Lung (tissue), 12 donors: ENCODE data around the gene LIPC. TPM values are rescaled to one million over a fixed set of nuclear protein-coding genes. Genes with fewer than 3 reads are reported as not detected.

Experiments used
- ATAC-seq: fragments of 200-7000 bp; cut with Tn5 transposase; one replicate; pipeline ENCODE4 v1.9.1; 2020; ENCODE audit warnings: moderate number of reproducible peaks; ENCODE audit not compliant: insufficient read depth, low FRiP score
- DNase-seq, 3 donors: peaks; one replicate each; pipeline ENCODE4 v3.0.0-alpha.2; 2013 to 2017
- H3K27ac ChIP-seq, 2 donors: one replicate each; pipeline ENCODE4 v1.5.1; 2013; ENCODE audit warnings: mild to moderate bottlenecking in 2 of 2, moderate library complexity in 2 of 2, control low read depth in 1 of 2, inconsistent platforms in 1 of 2, low read depth in 1 of 2, low read length in 1 of 2
- H3K27me3 ChIP-seq, 3 donors: one replicate each; pipeline ENCODE4 v1.5.1; 2013; ENCODE audit warnings: low read length in 2 of 3; ENCODE audit not compliant: control insufficient read depth in 3 of 3, insufficient read depth in 3 of 3
- H3K36me3 ChIP-seq, 4 donors: one replicate each; pipeline ENCODE4 v1.5.1; 2013; ENCODE audit warnings: low read length in 4 of 4, mild to moderate bottlenecking in 1 of 4, moderate library complexity in 1 of 4; ENCODE audit not compliant: control insufficient read depth in 4 of 4, insufficient read depth in 4 of 4
- H3K4me1 ChIP-seq, 5 donors: one replicate each; pipeline ENCODE4 v1.5.1; 2013; ENCODE audit warnings: low read length in 5 of 5, mild to moderate bottlenecking in 2 of 5, moderate library complexity in 1 of 5; ENCODE audit not compliant: control insufficient read depth in 5 of 5, insufficient read depth in 5 of 5
- H3K4me3 ChIP-seq: one replicate; pipeline ENCODE4 v1.5.1; 2013; ENCODE audit warnings: mild to moderate bottlenecking, control low read depth, moderate library complexity
- H3K9ac ChIP-seq, 2 donors: one replicate each; pipeline ENCODE4 v1.5.1; 2013; ENCODE audit warnings: low read length in 2 of 2, control low read depth in 1 of 2; ENCODE audit not compliant: insufficient read depth in 1 of 2
- H3K9me3 ChIP-seq, 4 donors: one replicate each; pipeline ENCODE4 v1.5.1; 2013; ENCODE audit warnings: low read length in 3 of 4, mild to moderate bottlenecking in 1 of 4, moderate library complexity in 1 of 4; ENCODE audit not compliant: control insufficient read depth in 4 of 4, insufficient read depth in 3 of 4
- WGBS, 2 donors: extraction: QIAGEN DNeasy Blood & Tissue Kit; methylation state at CpG; one replicate each; pipeline ENCODE4 v1.1.7; 2013; 5-methylcytosine and 5-hydroxymethylcytosine counted together
- polyA plus RNA-seq, 2 donors: library from polyadenylated mRNA; stranded (reverse); fragments of 200-250 nt; gene quantifications; one replicate each; pipeline ENCODE4 v1.2.1, GENCODE V29; 2013
- total RNA-seq, 2 donors: library from RNA; depleted of rRNA in 1 of 2; stranded (reverse); fragments of >200 nt in 1 of 2; gene quantifications; one replicate each; pipeline ENCODE4 v1.2.1, GENCODE V29; 2014 to 2021
- TF ChIP-seq, protein P1 (sequence below): IDR thresholded peaks from 2 replicates; pipeline ENCODE4 v1.5.1; 2012; ENCODE audit warnings: mild to moderate bottlenecking; ENCODE audit errors: control extremely low read depth, extremely low read depth
- donor health status: control.
- donor health status: control.
- donor health status: Bipolar disorder and iron deficiency.
- donor health status: healthy.
- donor health status: DM: yes; HTN: yes; CAD: no.

The LIPC gene
- total and polyA plus RNA-seq, 4 donors: 0.20 to 0.57 (median 0.40) TPM

DNA sequence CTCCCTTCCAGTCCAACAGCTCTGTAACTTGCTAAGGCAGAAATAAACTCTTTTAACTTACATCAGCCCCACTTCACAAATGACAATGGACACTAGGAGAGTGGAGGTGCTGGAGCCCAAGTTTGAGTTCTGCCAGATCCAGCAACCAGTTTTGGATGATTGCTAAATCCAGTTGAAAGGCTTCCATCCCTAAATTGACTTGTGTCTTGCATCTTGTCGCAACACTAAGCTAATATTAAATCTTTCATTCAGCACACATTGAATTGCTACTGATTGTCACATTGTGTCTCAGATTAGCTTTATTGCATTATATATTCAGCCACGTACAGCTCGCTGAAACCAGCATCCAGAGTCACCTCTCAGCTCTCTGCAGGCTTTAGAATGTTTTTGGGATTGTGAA is 41.7 kb upstream of the LIPC start:
- DNase-seq (no peak), ATAC-seq (no peak)
- Histone ChIP-seq H3K4me3 (no peak overlapping the region), H3K27ac (no peak overlapping the region), H3K36me3 (no peaks in the 10 kb centered on the region), H3K9me3 (no peaks in the 10 kb centered on the region), H3K4me1 (peaks cover 0 to 5% (median 0%) of the 10 kb centered on the region in 5 donors), H3K9ac (no peak overlapping the region), H3K27me3 (no peaks in the 10 kb centered on the region)
- WGBS, 2 donors: 98 to 99% methylated on average over 3 of the region's 3 CpGs
- TF ChIP-seq, protein P1, sequence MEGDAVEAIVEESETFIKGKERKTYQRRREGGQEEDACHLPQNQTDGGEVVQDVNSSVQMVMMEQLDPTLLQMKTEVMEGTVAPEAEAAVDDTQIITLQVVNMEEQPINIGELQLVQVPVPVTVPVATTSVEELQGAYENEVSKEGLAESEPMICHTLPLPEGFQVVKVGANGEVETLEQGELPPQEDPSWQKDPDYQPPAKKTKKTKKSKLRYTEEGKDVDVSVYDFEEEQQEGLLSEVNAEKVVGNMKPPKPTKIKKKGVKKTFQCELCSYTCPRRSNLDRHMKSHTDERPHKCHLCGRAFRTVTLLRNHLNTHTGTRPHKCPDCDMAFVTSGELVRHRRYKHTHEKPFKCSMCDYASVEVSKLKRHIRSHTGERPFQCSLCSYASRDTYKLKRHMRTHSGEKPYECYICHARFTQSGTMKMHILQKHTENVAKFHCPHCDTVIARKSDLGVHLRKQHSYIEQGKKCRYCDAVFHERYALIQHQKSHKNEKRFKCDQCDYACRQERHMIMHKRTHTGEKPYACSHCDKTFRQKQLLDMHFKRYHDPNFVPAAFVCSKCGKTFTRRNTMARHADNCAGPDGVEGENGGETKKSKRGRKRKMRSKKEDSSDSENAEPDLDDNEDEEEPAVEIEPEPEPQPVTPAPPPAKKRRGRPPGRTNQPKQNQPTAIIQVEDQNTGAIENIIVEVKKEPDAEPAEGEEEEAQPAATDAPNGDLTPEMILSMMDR: no peak

DNA sequence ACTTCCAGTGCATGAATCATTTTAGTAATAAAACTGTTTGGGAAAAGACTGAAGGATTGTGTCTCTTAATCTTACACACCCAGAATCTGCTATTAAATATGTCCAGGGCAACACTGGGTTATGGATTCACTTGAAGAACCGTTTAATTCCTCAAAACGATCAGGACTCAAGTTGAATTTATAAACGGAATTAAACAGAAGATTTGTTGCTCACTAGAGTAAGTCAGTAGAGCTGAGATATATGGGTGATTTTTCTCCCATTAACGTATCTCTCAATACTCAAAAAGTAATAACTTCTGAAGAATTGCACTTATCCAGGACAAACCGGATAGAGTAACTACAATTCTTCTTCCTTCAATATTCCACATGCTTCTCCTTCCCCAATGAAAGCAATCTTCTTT is 41.1 kb upstream of the LIPC start:
- Histone ChIP-seq H3K9me3 (no peaks in the 10 kb centered on the region), H3K36me3 (no peaks in the 10 kb centered on the region), H3K27ac (no peak overlapping the region), H3K4me1 (peaks cover 0 to 5% (median 0%) of the 10 kb centered on the region in 5 donors), H3K27me3 (peaks cover 0 to 2% (median 0%) of the 10 kb centered on the region in 3 donors), H3K4me3 (no peak overlapping the region), H3K9ac (no peak overlapping the region)
- TF ChIP-seq, protein P1: no peak
- 93 to 96% methylated on average over 5 of the region's 5 CpGs for WGBS, 2 donors
- DNase-seq (no peak), ATAC-seq (no peak)

DNA sequence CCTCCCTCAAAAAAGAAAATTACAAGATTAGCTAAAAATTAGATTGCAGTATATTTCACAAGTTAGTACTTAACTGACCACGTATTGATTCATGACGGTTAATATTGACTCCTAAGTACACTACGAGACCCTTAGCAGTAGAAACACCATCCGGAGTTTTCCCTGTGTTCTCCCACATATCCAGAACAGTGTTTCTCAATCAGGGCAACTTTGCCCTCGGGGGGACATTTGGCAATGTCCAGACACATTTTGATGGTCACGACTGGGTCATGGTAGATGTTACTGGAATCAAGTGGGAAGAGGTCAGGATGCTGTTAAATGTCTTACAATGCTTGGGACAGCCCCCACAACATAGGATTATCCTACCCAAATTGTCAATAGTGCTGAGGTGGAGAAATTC is 40.7 kb upstream of the LIPC start:
- no peak overlapping the region for H3K4me3 ChIP-seq
- no peaks in the 10 kb centered on the region for H3K36me3 ChIP-seq
- ATAC-seq (no peak), DNase-seq (no peak)
- TF ChIP-seq, protein P1: no peak
- no peak overlapping the region for H3K27ac ChIP-seq
- peaks cover 0 to 2% (median 0%) of the 10 kb centered on the region in 3 donors for H3K27me3 ChIP-seq
- peaks cover 0 to 5% (median 0%) of the 10 kb centered on the region in 5 donors for H3K4me1 ChIP-seq
- H3K9ac ChIP-seq: no peak overlapping the region
- H3K9me3 ChIP-seq: no peaks in the 10 kb centered on the region
- WGBS, 2 donors: 94 to 97% methylated on average over 6 of the region's 6 CpGs

DNA sequence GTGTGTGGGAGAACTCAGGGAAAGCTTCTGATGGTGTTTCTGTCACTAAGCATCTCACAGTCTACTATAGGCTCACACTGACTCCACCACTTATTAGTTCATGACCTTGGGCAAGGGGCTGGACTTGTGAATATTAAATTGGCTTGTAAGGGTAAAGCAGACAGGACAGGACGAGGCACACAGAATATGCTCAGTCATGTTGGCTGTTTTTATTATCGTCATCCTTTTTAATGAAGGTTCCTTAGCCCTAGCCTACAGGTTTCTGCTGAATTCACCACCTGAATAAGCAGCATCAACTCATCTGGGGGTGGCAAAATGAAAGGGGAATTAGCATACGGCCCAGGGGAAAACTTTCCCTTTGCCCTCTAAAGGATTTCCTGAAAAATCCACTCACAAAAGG is 39.6 kb upstream of the LIPC start:
- Histone ChIP-seq H3K9ac (no peak overlapping the region), H3K27ac (no peak overlapping the region), H3K9me3 (no peaks in the 10 kb centered on the region), H3K4me1 (peaks cover 0 to 5% (median 0%) of the 10 kb centered on the region in 5 donors), H3K27me3 (peaks cover 0 to 2% (median 0%) of the 10 kb centered on the region in 3 donors), H3K4me3 (no peak overlapping the region), H3K36me3 (no peaks in the 10 kb centered on the region)
- TF ChIP-seq, protein P1: no peak
- no peak for DNase-seq
- no peak for ATAC-seq
- WGBS, 2 donors: 83 to 87% methylated on average over 3 of the region's 3 CpGs
